GM20000 (cell line): Measurements from ENCODE around the gene LNX1.

Experiments used
- DNase-seq: peaks from one replicate; pipeline ENCODE4 v3.0.0; 2012; ENCODE audit warnings: low spot score
- CTCF ChIP-seq: IDR thresholded peaks from 2 replicates; pipeline ENCODE4 v1.5.1; 2012; ENCODE audit warnings: mild to moderate bottlenecking, control low read depth; ENCODE audit errors: extremely low read depth, missing control alignments

Gene LNX1

GRCh38 chr4:53529025-53529424, 62.3 kb downstream of the LNX1 start:
- DNase-seq: no peak
- TF ChIP-seq CTCF: no peak

- TF ChIP-seq CTCF: no peak
- DNase-seq: no peak
These were observed 63.4 kb downstream of the LNX1 start for GRCh38 chr4:53527930-53528329.

GRCh38 chr4:53527326-53527725, 64.0 kb downstream of the LNX1 start:
- TF ChIP-seq CTCF: no peak
- DNase-seq: no peak

- DNase-seq: no peak
- TF ChIP-seq CTCF: no peak
These were observed 69.0 kb downstream of the LNX1 start for GRCh38 chr4:53522334-53522733.

- TF ChIP-seq CTCF: no peak
- no peak for DNase-seq
These were observed 71.2 kb downstream of the LNX1 start for GRCh38 chr4:53520116-53520515.

- no peak for TF ChIP-seq CTCF
- DNase-seq: no peak
These were observed 72.5 kb downstream of the LNX1 start for GRCh38 chr4:53518807-53519206.

GRCh38 chr4:53515076-53515475, 76.2 kb downstream of the LNX1 start:
- no peak for DNase-seq
- no peak for TF ChIP-seq CTCF
